Karpas-422 (cell line): ENCODE results near the gene SLC17A9. TPM values are rescaled to one million over a fixed set of nuclear protein-coding genes. Genes with fewer than 3 reads are reported as not detected.

Experiments used
- DNase-seq: peaks from one replicate; pipeline ENCODE4 v3.0.0-alpha.2; 2015
- H2AFZ ChIP-seq: fragments of 200-600 bp; sonication (generic); 2 replicates; pipeline ENCODE4 v1.6.1; 2014; ENCODE audit warnings: antibody characterized with exemption, low read length, mixed read lengths
- H3K27ac ChIP-seq: fragments of 200-600 bp; sonication (generic); 2 replicates; pipeline ENCODE4 v1.5.1; 2014; ENCODE audit warnings: mild to moderate bottlenecking, low read length, moderate library complexity
- H3K27me3 ChIP-seq: fragments of 200-600 bp; sonication (generic); 2 replicates; pipeline ENCODE4 v1.6.1; 2014; ENCODE audit warnings: low read length, mixed read lengths
- H3K36me3 ChIP-seq: fragments of 200-600 bp; sonication (generic); 2 replicates; pipeline ENCODE4 v1.6.1; 2014; ENCODE audit warnings: low read length, mixed read lengths; ENCODE audit not compliant: insufficient read depth
- H3K4me1 ChIP-seq: fragments of 200-600 bp; sonication (generic); 2 replicates; pipeline ENCODE4 v1.6.1; 2014; ENCODE audit warnings: mild to moderate bottlenecking, low read length, mixed read lengths
- H3K4me2 ChIP-seq: fragments of 200-600 bp; sonication (generic); 2 replicates; pipeline ENCODE4 v1.6.1; 2014; ENCODE audit warnings: low read length, low read depth, mild to moderate bottlenecking; ENCODE audit not compliant: poor library complexity, severe bottlenecking
- H3K4me3 ChIP-seq: fragments of 200-600 bp; sonication (generic); 2 replicates; pipeline ENCODE4 v1.5.1; 2014; ENCODE audit warnings: mild to moderate bottlenecking, antibody characterized with exemption, low read length, mixed read lengths
- H3K79me2 ChIP-seq: fragments of 200-600 bp; sonication (generic); 2 replicates; pipeline ENCODE4 v1.6.1; 2014; ENCODE audit warnings: mild to moderate bottlenecking, low read length, mixed read lengths
- H3K9ac ChIP-seq: fragments of 200-600 bp; sonication (generic); 2 replicates; pipeline ENCODE4 v1.6.0; 2014; ENCODE audit warnings: low read length
- H3K9me2 ChIP-seq: fragments of 200-600 bp; sonication (generic), shearing (Covaris generic); replicated peaks from 2 replicates; pipeline ENCODE4 v1.6.0; 2014; ENCODE audit warnings: mild to moderate bottlenecking, low read length, moderate library complexity; ENCODE audit not compliant: insufficient read depth
- H3K9me3 ChIP-seq: fragments of 300-700, 200-600 bp; sonication (generic); 2 replicates; pipeline ENCODE4 v1.6.1; 2014; ENCODE audit warnings: low read length, mixed read lengths
- H4K20me1 ChIP-seq: fragments of 200-600 bp; sonication (generic); 2 replicates; pipeline ENCODE4 v1.6.1; 2014; ENCODE audit warnings: mild to moderate bottlenecking, antibody characterized with exemption, low read length, low read depth; ENCODE audit not compliant: insufficient read depth
- total RNA-seq: library from RNA; depleted of rRNA; stranded (reverse); fragments of >200 nt; shearing (Covaris generic); gene quantifications from 2 replicates; pipeline ENCODE4 v1.2.3, GENCODE V29; 2014; ENCODE audit warnings: low replicate concordance; rRNA removed

SLC17A9 gene
- total RNA-seq, 1 experiment from 2014 or later: 15.9 TPM

DNA sequence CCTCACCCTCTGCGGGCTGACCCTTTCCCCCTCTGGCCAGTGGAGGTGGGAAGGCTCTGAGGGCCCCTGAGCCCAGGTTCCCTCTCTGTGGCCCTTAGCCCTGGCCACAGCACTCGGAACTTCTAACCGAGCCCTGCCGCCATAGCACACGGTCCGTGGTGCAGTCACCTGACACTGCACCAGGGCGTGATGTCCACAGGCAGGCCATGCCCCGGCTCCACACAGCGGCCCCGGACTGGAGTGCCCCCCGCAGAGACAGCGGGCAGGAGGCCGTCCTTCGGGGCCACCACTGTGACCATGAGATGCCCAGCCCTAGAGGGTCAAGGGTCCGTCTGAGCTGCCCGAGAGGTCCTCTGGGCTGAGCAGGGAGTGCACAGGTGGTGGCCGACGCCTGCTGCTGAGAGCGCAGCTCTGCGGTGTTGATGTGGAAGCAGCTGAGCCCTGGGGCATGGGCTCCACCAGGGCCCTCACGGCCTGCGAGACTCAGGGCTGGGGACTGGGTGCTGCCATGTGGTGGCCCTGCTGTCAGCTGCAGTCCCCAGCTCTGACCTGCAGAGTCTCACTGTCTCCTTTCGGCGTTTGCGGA, 65.4 kb downstream of the SLC17A9 start:
- no peak overlapping the region for H3K27ac ChIP-seq
- no peak overlapping the region for H2AFZ ChIP-seq
- H3K4me3 ChIP-seq: no peak overlapping the region
- DNase-seq: no peak
- H3K4me2 ChIP-seq: no peak overlapping the region
- no peaks in the 10 kb centered on the region for H3K27me3 ChIP-seq
- H3K9ac ChIP-seq: no peak overlapping the region
- H3K9me3 ChIP-seq: peaks cover 3% of the 10 kb centered on the region; the same call in 1 of the 2 replicates
- no peaks in the 10 kb centered on the region for H3K9me2 ChIP-seq
- no peaks in the 10 kb centered on the region for H4K20me1 ChIP-seq
- H3K36me3 ChIP-seq: no peaks in the 10 kb centered on the region
- H3K4me1 ChIP-seq: no peaks in the 10 kb centered on the region
- H3K79me2 ChIP-seq: no peaks in the 10 kb centered on the region

Other genes with a start within 250 kb of the SLC17A9 start
- not detected in 2 replicates for gene NTSR1, start 243.9 kb upstream of the SLC17A9 start, total RNA-seq
- 17.9 and 31.9 TPM in 2 replicates for gene MRGBP, start 156.2 kb upstream of the SLC17A9 start, total RNA-seq
- gene OGFR, start 147.9 kb upstream of the SLC17A9 start, total RNA-seq: 23.8 and 99.0 TPM in 2 replicates
- gene COL9A3, start 135.7 kb upstream of the SLC17A9 start, total RNA-seq: 41.2 and 87.5 TPM in 2 replicates
- gene TCFL5, start 90.9 kb upstream of the SLC17A9 start, total RNA-seq: 11.3 and 11.5 TPM in 2 replicates
- gene DIDO1, start 26.2 kb upstream of the SLC17A9 start, total RNA-seq: 35.4 and 43.4 TPM in 2 replicates
- 31.3 and 48.2 TPM in 2 replicates for gene GID8, start 14.6 kb upstream of the SLC17A9 start, total RNA-seq
- gene BHLHE23, start 54.3 kb downstream of the SLC17A9 start, total RNA-seq: not detected in 2 replicates